HEK293T (cell line): ENCODE data around the gene B9D2.

ENCODE experiments used
- BHLHE40 ChIP-seq: fragments of 450-650 bp; IDR thresholded peaks from 2 replicates; pipeline ENCODE4 v1.6.1; 2016; ENCODE audit warnings: mild to moderate bottlenecking, moderate library complexity, borderline replicate concordance
- FOXA1 ChIP-seq: fragments of 450-650 bp; IDR thresholded peaks from 2 replicates; pipeline ENCODE4 v1.6.1; 2016; ENCODE audit warnings: mild to moderate bottlenecking
- FOXM1 ChIP-seq: fragments of 450-650 bp; IDR thresholded peaks from 2 replicates; pipeline ENCODE4 v1.6.1; 2017; ENCODE audit warnings: mild to moderate bottlenecking, borderline replicate concordance
- L3MBTL2 ChIP-seq: fragments of 450-650 bp; conservative IDR thresholded peaks from 2 replicates; pipeline ENCODE4 v1.6.1; 2016; ENCODE audit warnings: mild to moderate bottlenecking
- SP1 ChIP-seq: fragments of 450-650 bp; IDR thresholded peaks from 2 replicates; pipeline ENCODE4 v1.6.1; 2017
- SUZ12 ChIP-seq: fragments of 450-650 bp; IDR thresholded peaks from 2 replicates; pipeline ENCODE4 v1.6.1; 2016; ENCODE audit warnings: mild to moderate bottlenecking

DNA sequence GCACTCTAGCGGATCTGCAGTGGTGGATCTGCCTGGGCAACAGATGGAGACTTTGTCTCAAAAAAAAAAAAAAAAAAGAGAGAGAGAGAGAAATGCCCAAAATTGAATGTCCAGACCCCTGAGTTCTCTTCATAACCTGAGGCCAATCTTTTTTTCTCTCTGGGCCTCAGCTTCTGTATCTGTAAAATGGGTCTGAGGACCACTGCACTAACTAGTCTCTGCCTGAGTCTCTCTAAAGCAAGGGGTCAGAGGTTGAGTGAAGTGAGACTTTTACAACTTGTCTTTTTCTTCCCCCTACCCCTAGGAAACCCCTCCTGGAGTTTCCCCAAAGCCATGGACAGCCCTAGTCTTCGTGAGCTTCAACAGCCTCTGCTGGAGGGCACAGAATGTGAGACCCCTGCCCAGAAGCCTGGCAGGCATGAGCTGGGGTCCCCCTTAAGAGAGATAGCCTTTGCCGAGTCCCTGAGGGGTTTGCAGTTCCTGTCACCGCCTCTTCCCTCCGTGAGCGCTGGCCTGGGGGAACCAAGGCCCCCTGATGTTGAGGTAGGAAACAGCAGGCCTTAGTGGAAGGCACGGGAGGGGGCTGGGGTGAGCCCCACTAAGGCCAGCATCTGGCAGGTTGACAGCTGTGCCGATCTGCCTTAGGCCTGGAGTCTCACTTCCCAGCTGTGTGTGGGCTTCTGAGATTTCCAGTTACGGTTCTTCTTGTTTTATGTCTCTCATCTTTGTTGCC, 14.2 kb upstream of the B9D2 start:
- TF ChIP-seq BHLHE40 (no peak), L3MBTL2 (no peak), FOXA1 (no peak), FOXM1 (no peak), SP1 (no peak), SUZ12 (no peak)
